Uterus (tissue), 4 donors: ENCODE data around the gene TLCD3B. TPM values are rescaled to one million over a fixed set of nuclear protein-coding genes. Genes with fewer than 3 reads are reported as not detected.
"Not testable (repeated sequence)": the region's sequence is repeated elsewhere in the genome, so short reads cannot be mapped to it uniquely, and the experiment has no call there.

Experiments used
- DNase-seq, 2 donors: peaks; one replicate each; pipeline ENCODE4 v3.0.0-alpha.2; 2019 to 2020
- H3K27ac ChIP-seq, 2 donors: fragments of 200-600 bp; sonication (generic); 1 replicate in 1 of 2; 2 replicates in 1 of 2; pipeline ENCODE4 v1.5.1; 2016 to 2018
- H3K27me3 ChIP-seq, 2 donors: fragments of 200-600 bp; sonication (generic); one replicate each; pipeline ENCODE4 v1.5.1; 2018 to 2019; ENCODE audit warnings: control low read depth in 1 of 2
- H3K36me3 ChIP-seq, 2 donors: fragments of 200-600 bp; sonication (generic); one replicate each; pipeline ENCODE4 v1.5.1; 2019; ENCODE audit warnings: control low read depth in 1 of 2
- H3K4me1 ChIP-seq, 2 donors: fragments of 200-600 bp; sonication (generic); one replicate each; pipeline ENCODE4 v1.5.1; 2018 to 2019; ENCODE audit warnings: control low read depth in 1 of 2
- H3K4me3 ChIP-seq, 2 donors: fragments of 200-600 bp; sonication (generic); 1 replicate in 1 of 2; 2 replicates in 1 of 2; pipeline ENCODE4 v1.5.1; 2018 to 2019; ENCODE audit warnings: mild to moderate bottlenecking in 1 of 2
- H3K9me3 ChIP-seq, 2 donors: fragments of 200-600 bp; sonication (generic); one replicate each; pipeline ENCODE4 v1.5.1; 2019; ENCODE audit warnings: control low read depth in 1 of 2
- POLR2A ChIP-seq, 2 donors: fragments of 450-650 bp; IDR thresholded peaks; one replicate each; pipeline ENCODE4 v1.6.1; 2016; ENCODE audit warnings: antibody characterized with exemption in 2 of 2, mild to moderate bottlenecking in 1 of 2, moderate library complexity in 1 of 2
- intact Hi-C: fragments of 100-400 bp; cut with DNase I; formaldehyde crosslinking; loops from one replicate; pipeline ENCODE4 v1.15.1; 2023; ENCODE audit warnings: low total_unique reads
- total RNA-seq, 4 donors: library from RNA; depleted of rRNA in 3 of 4; stranded (reverse); fragments of >200 nt in 3 of 4; gene quantifications; one replicate each; pipeline versions ENCODE4 v1.1.0 to v1.2.4, GENCODE V29; 2014 to 2023
- TF ChIP-seq, protein P1 (sequence below), 4 experiments: fragments of 200-600 bp in 2 of 4; fragments of 450-650 bp in 2 of 4; sonication (generic) in 2 of 4; IDR thresholded peaks; one replicate each; pipeline ENCODE4 v1.5.1; 2016 to 2019; ENCODE audit warnings: antibody characterized with exemption in 4 of 4, mild to moderate bottlenecking in 2 of 4, moderate library complexity in 1 of 4
- donor health status: DM: yes; HTN: yes; CAD: no.

The TLCD3B gene
- total RNA-seq, 4 donors from 2014 or later = 0.62 TPM; not detected in 3

DNA sequence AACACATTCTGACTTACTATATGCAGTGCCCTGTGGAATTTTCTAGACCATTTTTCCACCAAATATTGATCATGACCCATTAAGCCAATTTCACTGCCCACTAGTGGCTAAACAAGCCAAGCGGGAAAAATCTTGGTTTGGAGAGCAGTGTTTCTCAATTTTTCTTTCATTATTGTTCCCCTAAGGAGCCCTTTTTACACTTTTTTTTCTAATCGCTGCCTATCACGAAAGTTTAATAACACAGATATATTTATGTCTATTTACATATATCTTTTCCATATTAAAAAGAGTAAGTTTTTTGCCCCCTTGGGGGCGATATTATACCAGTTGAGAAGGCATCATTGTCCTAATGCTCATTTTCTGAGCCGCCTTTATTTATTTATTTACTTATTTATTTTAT is 10.8 kb upstream of the TLCD3B start:
- Histone ChIP-seq H3K4me1 (no peaks in the 10 kb centered on the region), H3K27ac (no peak overlapping the region), H3K9me3 (no peaks in the 10 kb centered on the region), H3K36me3 (no peaks in the 10 kb centered on the region), H3K4me3 (no peak overlapping the region), H3K27me3 (no peaks in the 10 kb centered on the region)
- no peak for DNase-seq
- intact Hi-C loops = no loop called here
- TF ChIP-seq, protein P1, sequence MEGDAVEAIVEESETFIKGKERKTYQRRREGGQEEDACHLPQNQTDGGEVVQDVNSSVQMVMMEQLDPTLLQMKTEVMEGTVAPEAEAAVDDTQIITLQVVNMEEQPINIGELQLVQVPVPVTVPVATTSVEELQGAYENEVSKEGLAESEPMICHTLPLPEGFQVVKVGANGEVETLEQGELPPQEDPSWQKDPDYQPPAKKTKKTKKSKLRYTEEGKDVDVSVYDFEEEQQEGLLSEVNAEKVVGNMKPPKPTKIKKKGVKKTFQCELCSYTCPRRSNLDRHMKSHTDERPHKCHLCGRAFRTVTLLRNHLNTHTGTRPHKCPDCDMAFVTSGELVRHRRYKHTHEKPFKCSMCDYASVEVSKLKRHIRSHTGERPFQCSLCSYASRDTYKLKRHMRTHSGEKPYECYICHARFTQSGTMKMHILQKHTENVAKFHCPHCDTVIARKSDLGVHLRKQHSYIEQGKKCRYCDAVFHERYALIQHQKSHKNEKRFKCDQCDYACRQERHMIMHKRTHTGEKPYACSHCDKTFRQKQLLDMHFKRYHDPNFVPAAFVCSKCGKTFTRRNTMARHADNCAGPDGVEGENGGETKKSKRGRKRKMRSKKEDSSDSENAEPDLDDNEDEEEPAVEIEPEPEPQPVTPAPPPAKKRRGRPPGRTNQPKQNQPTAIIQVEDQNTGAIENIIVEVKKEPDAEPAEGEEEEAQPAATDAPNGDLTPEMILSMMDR (IDR thresholded peaks at IDR 0.05) = peak; percentile 21 to 39 (median 33)
- TF ChIP-seq POLR2A (IDR thresholded peaks at IDR 0.05) = no peak

DNA sequence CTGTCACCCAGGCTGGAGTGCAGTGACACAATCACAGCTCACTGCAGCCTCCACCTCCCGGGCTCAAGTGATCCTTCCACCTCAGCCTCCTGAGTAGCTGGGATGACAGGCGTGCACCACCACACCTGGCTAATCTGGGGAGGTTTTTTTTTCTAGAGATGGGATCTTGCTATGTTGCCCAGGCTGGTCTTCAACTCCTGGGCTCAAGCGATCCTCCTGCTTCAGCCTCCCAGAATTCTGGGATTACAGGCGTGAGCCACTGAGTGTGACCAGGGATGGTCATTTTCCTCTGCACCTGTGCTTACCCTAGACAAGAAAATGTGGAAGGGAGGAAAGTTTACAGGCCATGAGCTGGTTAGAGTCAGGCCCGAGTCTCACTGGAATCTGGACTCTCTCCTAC is 9.6 kb upstream of the TLCD3B start:
- H3K27me3 ChIP-seq, intact Hi-C loops, H3K9me3 ChIP-seq, H3K36me3 ChIP-seq, DNase-seq, H3K4me3 ChIP-seq, H3K4me1 ChIP-seq, H3K27ac ChIP-seq: not testable (repeated sequence)

- H3K9me3 ChIP-seq = no peaks in the 10 kb centered on the region
- H3K4me1 ChIP-seq = no peaks in the 10 kb centered on the region
- H3K36me3 ChIP-seq = no peaks in the 10 kb centered on the region
- no peak for TF ChIP-seq POLR2A (IDR thresholded peaks at IDR 0.05)
- TF ChIP-seq, protein P1 (IDR thresholded peaks at IDR 0.05) = no peak
- no peaks in the 10 kb centered on the region for H3K27me3 ChIP-seq
- no peak overlapping the region for H3K4me3 ChIP-seq
- no peak overlapping the region for H3K27ac ChIP-seq
- intact Hi-C loops = no loop called here
- DNase-seq = no peak
Measured at GRCh38 chr16:30040221-30040620, 9.2 kb upstream of the TLCD3B start.

GRCh38 chr16:30033270-30033669 is 2.2 kb upstream of the TLCD3B start:
- peaks cover 10 to 40% of the 10 kb centered on the region in 2 donors for H3K27me3 ChIP-seq
- TF ChIP-seq, protein P1 (IDR thresholded peaks at IDR 0.05) = no peak
- TF ChIP-seq POLR2A (IDR thresholded peaks at IDR 0.05) = no peak
- DNase-seq = no peak

GRCh38 chr16:30032083-30032819 is 1.2 kb upstream of the TLCD3B start:
- H3K4me1 ChIP-seq = no peaks in the 10 kb centered on the region
- intact Hi-C loops = no loop called here
- TF ChIP-seq, protein P1 (IDR thresholded peaks at IDR 0.05) = peak; percentile 44 to 51 (median 46)
- TF ChIP-seq POLR2A (IDR thresholded peaks at IDR 0.05) = no peak
- no peaks in the 10 kb centered on the region for H3K9me3 ChIP-seq
- DNase-seq = peak in 1 of 2 donors; percentile 36
- H3K27me3 ChIP-seq = peaks cover 10 to 40% of the 10 kb centered on the region in 2 donors
- H3K36me3 ChIP-seq = no peaks in the 10 kb centered on the region
- H3K27ac ChIP-seq = no peak overlapping the region
- H3K4me3 ChIP-seq = no peak overlapping the region

More at GRCh38 chr16:30033270-30033669, 2.2 kb upstream of the TLCD3B start:
- H3K4me3 ChIP-seq = no peak overlapping the region
- intact Hi-C loops = no loop called here
- no peaks in the 10 kb centered on the region for H3K36me3 ChIP-seq
- H3K9me3 ChIP-seq = no peaks in the 10 kb centered on the region
- no peak overlapping the region for H3K27ac ChIP-seq
- no peaks in the 10 kb centered on the region for H3K4me1 ChIP-seq
